Hematopoietic multipotent progenitor cell treated with erythropoietin and hydrocortisone succinate and interleukin-3 and kit ligand, for 4 days (in vitro differentiated cells): Measurements from ENCODE around the gene ZNF491.
"Not testable (repeated sequence)": the region's sequence is repeated elsewhere in the genome, so short reads cannot be mapped to it uniquely, and the experiment has no call there.

Experiments used
- DNase-seq: peaks from one replicate; pipeline ENCODE4 v3.0.0-alpha.2; 2015

Gene ZNF491

DNA sequence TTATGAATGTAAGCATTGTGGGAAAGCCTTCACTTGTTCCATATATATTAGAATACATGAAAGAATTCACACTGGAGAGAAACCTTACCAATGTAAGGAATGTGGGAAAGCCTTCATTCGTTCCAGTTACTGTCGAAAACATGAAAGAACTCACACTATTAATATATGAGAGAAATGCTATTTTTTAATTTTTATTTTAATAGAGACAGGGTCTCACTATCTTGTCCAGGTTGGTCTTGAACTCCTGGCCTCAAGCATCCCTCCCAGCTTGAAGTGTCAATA, 8.7 kb downstream of the ZNF491 start:
- no peak for DNase-seq

DNA sequence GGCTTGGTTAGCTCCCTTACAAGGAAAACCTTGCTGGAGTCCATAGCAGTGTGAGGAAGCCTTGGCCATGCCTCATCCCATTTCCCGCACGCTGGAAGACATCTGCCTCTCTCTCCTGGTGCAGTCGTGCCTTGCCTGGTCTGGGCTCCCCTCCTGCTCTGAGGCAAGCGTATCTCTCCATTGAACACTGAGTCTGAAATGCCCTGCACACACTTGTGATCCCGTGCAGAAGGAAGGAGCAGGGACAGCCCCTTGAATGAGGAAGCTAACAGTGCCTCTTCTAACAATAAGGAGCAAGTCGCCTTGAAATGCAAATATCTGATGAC, 15.3 kb downstream of the ZNF491 start:
- DNase-seq, result no peak

DNA sequence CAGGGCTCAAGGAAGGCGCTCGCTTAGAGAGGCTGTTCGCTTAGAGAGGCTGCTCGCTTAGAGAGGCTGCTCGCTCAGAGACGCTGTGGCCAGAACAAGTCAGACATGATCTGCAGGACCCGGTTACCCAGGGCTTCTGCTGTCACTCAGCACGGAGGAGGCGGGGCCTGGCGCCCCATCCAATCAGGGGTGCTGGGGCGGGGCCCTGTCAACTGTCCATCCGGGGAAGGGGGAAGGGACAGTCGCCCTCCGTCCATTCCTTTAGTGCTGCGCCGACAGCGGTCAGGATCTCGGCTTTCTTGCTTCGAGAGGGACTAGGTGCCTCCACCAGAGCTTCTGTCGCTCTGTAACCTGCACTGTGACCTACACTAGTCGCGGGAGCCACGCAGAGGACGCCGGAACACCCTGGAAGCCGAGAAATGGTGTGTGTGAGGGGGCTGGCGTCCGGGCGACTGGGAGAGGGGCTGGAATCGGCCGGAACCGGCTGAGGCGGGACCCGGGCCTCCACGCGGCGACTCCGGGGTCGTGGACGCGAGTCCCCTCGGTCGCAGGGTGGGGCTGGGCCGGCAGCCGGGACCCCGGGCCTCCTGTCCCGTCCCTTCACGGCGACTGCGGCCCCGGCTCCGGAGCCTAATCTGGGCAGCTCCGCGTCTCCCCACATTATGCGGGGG, 15.8 kb downstream of the ZNF491 start, which contains the start of gene ZNF440:
Gene ZNF440, plus strand, starts transcription at position 245 of the 671 bp plus-strand sequence. Its CDS starts 175 bp downstream, at position 420.
- DNase-seq, result peak; percentile 97

DNA sequence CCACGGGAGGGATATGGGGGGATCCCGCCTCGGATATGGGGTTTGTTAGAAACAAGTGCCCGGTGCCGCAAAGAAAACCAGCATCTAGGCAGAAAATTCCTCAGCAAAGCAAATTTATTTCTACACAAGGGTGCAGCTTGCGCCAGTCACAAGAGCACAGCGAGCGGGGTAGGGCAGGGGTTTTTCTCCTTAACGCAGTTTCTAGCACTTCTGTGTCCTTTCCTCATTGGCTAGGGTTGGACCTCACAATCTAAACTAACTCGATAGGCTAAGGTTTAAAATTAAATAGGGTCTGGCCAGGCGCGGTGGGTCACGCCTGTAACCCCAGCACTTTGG, 16.3 kb downstream of the ZNF491 start:
- DNase-seq, result peak; percentile 69

DNA sequence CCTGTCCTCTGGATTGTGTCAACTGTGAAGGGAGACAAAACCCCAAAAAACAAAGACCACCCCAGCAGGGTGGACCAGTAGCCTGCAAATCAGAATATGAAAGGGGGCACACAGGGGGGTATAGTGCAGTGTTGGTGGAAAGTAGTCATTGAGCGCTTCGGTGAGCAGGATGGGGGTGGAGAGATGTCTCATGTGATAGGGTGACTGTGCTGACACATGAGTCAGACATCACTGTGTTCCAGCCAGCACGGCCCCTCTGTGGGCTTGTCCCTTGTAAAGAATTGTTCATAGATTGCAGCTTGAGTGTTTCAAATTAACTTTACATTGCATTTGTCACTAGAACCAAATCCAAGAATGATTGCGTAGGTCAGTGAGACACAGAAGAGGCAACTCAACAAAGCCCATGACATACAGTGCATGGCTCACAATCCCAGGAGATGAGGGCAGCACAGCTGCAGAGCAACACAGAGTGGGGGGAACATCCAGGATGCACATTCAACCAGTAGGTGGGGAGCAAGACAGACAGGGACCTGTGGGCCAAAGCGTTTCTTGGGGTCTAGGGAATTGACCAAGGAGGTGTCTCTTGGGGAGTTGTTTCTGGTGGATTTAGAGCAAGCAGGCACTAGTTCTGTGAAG, 23.3 kb downstream of the ZNF491 start:
- no peak for DNase-seq

DNA sequence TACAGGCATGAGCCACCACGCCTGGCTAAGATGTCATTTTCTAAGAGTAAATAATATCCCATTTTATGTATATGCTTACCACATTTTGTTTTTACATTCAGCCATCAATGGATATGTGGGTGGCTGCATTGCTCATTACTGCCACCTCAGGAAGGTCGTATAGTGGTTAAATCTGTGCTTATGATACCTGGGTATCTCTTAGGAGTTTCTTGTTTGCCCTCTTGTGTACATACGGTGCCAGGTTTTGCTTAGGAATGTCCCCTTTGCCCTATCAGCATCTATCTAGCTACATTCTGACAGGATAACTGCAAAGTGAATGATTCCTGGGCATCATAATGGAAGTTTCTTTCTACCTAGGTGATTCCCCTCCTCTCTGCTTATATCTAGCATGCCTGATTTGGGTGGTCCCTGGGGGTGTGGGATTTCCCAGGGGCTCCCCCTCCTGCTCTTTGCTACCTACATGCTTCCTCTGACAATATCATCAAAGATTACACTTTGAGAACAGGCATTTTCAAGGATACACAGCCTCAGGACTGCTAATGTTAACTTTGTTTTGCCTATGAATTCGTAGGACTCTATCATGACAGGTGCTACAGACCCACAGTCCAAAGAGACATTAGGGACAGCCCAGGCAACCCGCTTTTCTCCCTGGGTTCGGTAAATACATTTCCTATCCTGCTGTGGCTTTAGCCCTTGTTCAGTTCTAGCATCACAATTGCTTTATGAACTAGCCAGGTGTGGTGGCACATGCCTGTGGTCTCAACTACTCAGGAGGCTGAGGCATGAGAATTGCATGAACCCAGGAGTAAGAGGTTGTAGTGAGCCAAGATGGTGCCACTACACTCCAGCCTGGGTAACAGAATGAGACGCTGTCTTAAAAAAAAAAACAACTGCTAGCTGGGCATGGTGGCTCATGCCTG, 30.9 kb downstream of the ZNF491 start:
- not testable (repeated sequence) for DNase-seq

DNA sequence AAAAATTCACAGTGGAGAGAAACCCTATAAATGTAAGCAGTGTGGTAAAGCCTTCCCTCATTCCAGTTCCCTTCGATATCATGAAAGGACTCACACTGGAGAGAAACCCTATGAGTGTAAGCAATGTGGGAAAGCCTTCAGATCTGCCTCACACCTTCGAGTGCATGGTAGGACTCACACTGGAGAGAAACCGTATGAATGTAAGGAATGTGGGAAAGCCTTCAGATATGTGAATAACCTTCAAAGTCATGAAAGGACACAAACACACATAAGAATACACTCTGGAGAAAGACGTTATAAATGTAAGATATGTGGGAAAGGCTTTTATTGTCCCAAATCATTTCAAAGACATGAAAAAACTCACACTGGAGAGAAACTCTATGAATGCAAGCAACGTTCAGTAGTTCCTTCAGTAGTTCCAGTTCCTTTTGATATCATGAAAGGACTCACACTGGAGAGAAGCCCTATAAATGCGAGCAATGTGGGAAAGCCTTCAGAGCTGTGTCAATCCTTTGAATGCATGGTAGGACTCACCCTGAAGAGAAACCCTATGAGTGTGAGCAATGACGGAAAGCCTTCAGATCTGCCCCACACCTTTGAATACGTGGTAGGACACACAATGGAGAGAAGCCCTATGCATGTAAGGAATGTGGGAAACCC, 34.1 kb downstream of the ZNF491 start:
- no peak for DNase-seq

DNA sequence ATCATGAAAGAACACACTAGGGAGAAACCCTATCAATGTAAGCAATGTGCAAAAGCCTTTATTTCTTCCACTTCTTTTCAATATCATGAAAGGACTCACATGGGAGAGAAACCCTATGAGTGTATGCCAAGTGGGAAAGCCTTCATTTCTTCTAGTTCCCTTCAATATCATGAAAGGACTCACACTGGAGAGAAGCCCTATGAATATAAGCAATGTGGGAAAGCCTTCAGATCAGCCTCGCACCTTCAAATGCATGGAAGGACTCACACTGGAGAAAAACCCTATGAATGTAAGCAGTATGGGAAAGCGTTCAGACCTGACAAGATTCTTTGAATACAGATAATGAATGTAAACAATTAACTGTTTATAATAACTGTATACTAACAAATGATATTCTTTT, 35.2 kb downstream of the ZNF491 start:
- DNase-seq, result no peak

DNA sequence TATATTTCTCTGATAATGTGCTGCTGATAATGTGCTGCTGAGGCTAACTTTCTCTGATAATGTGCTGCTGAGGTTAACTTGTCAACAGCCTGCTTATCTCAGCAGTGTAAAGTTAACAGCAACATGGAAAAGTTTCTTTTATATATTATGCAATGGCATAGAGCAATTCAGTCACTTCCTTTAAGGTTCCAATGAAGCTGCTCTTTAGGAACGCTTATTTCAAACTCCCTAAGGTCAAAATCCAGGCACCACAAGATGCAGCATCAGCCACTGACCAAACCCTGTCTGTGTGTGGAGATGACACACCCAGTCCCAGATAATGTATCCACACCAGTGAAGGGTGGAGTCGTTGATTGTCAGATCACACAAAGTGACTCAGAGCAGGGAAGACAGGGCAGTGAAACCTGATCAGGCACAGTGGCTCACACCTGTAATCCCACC, 37.3 kb downstream of the ZNF491 start:
- DNase-seq, result peak; percentile 43

DNA sequence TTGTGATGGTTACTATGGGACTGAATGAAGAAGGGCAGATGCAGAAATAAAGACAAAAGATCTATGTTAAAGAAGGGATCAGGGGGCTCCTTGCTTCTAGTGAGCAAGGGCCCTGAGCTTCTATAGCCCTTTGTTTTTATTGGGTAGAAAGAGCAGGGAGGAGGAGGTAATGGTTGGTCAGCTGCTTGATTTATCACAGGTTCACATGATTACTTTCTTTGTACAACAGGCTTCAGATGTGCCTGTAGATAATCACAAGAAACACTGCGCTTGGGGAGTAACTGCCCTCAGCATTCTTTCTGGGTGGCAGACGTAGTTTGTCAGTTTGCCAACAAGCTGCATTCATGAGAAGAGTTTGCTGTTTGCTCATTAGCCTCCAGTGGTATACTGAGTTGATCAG, 45.4 kb downstream of the ZNF491 start:
- DNase-seq, result peak; percentile 45

DNA sequence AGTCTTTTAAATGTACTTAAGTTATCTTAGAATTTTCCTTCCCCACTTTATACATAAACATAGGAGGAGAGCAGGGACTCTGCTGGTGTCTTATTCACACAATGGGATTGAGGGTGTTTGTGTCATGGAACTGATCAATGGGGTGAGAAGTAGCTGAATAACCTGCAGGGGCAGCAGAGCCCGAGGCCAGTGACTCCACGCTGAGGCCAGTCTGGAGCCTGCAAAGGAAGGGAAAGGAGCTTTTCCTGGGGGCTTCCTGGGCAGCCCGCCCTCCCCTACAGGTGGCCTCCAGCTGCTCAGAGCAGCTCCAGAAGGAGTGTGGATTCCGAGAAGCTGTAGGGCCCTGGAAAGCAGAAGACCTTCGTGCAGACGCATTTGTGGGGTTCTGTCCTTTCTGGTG, 49.3 kb downstream of the ZNF491 start:
- DNase-seq, result not testable (repeated sequence)

DNA sequence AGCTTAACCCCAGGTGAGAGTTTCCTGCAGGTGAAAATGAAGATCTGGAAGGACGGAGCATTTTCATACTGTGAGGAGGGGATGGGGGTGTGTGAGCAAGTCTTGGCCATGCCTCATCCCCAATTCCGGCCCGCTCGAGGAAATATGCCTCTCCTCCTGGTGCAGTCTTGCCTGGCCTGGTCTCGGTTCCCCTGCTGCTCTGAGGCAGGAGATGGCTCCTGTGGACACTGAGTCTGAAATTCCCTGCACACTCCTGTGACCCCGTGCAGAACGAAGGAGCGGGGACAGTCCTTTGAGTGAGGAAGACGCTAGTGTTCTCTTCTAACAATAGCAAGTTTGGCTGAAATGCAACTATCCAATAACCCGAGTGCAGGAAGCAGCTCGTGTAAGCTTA, 49.9 kb downstream of the ZNF491 start:
- DNase-seq, result no peak

DNA sequence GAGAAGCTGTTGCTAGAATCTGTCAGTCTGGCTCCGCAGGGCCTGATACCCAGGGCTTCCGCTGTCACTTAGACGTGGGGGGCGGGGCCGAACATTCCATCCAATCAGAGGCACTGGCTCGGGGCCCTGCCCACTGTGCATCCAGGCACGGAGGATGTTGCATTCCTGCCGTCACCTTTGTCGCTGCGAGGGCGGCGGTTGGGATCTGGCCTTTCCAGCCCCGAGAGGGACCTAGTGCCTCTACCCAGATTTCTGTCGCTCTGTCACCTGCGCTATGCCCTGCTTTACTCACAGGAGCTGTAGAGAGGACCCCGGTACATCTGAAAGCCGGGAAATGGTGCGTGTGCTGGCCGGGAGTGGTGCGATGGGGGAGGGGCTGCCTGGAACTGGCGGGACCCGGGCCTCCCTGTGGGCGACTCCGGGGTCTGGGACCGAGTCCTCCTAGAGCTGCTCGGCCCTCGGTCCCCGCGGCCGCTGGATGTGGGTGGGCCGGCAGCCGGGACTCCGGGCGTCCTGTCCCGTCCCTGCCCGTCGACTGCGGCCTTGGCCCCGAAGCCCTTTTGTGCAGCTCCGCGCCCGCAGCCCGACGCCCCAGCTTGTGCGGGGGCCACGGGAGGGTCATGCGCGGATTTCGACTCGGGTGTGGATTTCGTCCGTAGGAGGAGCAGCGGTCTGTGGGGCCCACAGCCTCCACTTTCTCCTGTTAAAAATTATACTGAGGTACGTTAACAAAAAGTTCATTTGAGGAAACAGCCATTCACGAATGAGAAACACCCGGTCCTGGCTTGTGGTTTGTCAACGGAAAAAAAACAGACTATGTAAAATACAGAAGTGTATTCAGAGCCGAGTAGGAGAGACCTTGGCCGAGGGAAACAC, 50.5 kb downstream of the ZNF491 start, which contains the start of gene ZNF439:
Gene ZNF439, plus strand, starts transcription at position 133 of the 876 bp plus-strand sequence. Its CDS starts 142 bp downstream, at position 275.
- DNase-seq, result peak; percentile 93

DNA sequence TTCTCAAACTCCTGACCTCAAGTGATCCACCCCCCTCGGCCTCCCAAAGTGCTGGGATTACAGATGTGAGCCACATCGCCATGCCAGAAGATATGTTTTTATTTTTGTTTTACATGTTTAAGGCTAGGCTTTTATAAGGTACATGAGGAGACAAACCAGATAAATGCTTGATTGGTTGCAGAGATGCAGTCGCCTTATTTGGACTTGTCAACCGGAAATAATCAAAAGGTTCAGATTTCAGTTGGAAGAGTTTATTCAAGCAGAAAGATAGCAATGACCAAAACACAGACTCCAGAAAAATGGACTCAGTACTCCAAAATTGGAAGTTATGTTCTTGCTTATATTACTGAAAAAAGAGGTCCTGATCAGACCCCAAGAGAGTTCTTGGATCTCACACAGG, 52.0 kb downstream of the ZNF491 start:
- not testable (repeated sequence) for DNase-seq

DNA sequence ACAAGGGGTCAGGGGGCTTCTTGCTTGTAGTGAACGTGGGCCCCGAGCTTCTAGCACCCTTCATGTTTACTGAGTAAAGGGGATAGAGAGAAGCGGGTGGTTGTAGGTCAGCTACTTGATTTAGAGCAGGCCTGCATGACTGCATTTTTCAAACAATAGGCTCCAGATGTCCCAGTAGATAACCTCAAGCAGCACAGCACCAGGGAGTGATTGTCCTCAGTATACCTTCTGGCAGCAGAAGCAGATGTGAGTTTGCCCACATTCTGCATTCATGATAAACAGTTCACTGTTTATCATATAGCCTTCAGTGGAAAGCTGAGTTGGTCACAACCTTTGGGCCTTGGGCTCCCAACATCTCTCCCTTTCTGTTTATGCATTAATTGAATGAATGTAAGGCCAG, 55.0 kb downstream of the ZNF491 start:
- DNase-seq, result no peak

DNA sequence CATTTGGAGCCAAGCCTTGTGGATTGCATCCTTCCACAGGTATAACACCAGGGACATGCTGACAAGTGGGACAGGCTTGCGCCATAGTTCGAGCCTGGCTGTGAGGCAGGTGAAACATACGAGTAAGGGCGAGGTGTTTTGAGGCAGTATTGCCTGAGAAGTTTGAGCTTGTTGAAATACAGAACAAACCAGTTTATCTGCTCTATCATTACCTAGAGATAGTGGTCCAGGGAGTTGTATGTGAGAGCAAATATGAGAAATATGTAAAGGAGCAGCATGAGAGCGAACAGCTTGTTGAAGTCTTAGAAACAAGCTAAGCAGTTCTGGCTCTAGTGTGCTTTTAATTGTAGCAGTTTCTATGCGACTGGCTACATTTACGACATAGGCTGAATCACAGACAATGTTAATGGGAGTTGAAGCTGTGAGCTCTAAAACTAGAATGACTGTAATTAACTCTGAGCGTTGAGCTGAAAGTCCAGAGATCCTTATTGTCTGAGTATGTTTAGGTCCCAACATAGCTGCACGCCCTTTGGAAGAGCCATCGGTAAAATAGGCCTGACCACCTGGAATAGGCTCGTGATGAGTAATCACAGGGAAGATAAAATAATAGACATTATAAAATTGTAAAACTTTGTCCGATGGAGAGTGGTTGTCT, 58.4 kb downstream of the ZNF491 start:
- DNase-seq, result no peak
